H1 (cell line): Measurements from ENCODE around the gene KRTAP10-3. TPM values are rescaled to one million over a fixed set of nuclear protein-coding genes. Genes with fewer than 3 reads are reported as not detected.

Experiments
- CTCF ChIA-PET: fragments of 300-600 bp; sonication (Branson Sonifier 250); formaldehyde crosslinking; loops from one replicate; lab custom pipeline; 2021; ENCODE audit not compliant: partially characterized antibody; lab: Charles Lee
- POLR2A ChIA-PET: fragments of 300-600 bp; sonication (Branson Sonifier 250); formaldehyde crosslinking; loops from one replicate; lab custom pipeline; 2021; ENCODE audit warnings: inconsistent platforms; ENCODE audit not compliant: partially characterized antibody; lab: Charles Lee
- DNase-seq, 2 experiments: peaks; one replicate each; pipeline versions ENCODE4 v3.0.0 to v3.0.0-alpha.2; 2010 to 2022; ENCODE audit warnings: low spot score in 2 of 2, low read depth in 1 of 2, mixed read lengths in 1 of 2
- FAIRE-seq: peaks from 2 replicates; lab custom pipeline; 2011; peaks lifted over from hg19 to GRCh38; lab: Jason Lieb, UNC
- H2AFZ ChIP-seq: 2 replicates; pipeline ENCODE4 v1.8.1; 2012; ENCODE audit warnings: low read length, inconsistent platforms
- H2AK5ac ChIP-seq: 2 replicates; pipeline ENCODE4 v1.6.1; 2013; ENCODE audit warnings: low read depth, low read length
- H2BK120ac ChIP-seq: replicated peaks from 2 replicates; pipeline ENCODE3; 2013; ENCODE audit warnings: low read depth, low read length, inconsistent platforms
- H2BK12ac ChIP-seq: 2 replicates; pipeline ENCODE4 v1.6.1; 2013; ENCODE audit warnings: low read depth, low read length
- H2BK15ac ChIP-seq: 2 replicates; pipeline ENCODE4 v1.6.1; 2013; ENCODE audit warnings: low read length
- H2BK20ac ChIP-seq: 2 replicates; pipeline ENCODE4 v1.6.1; 2013; ENCODE audit warnings: low read length
- H2BK5ac ChIP-seq: 2 replicates; pipeline ENCODE4 v1.6.1; 2013; ENCODE audit warnings: low read depth, low read length
- H3K14ac ChIP-seq: 2 replicates; pipeline ENCODE4 v1.6.1; 2013; ENCODE audit warnings: inconsistent platforms; ENCODE audit not compliant: insufficient read length
- H3K18ac ChIP-seq: 2 replicates; pipeline ENCODE4 v1.6.1; 2013; ENCODE audit warnings: low read length; ENCODE audit errors: extremely low read depth
- H3K23ac ChIP-seq: 2 replicates; pipeline ENCODE4 v1.6.1; 2013; ENCODE audit warnings: inconsistent platforms; ENCODE audit not compliant: insufficient read length
- H3K23me2 ChIP-seq: 2 replicates; pipeline ENCODE4 v1.6.1; 2013; ENCODE audit warnings: low read depth, low read length
- H3K27ac ChIP-seq: 2 replicates; pipeline ENCODE4 v1.6.1; 2011; ENCODE audit warnings: low read depth, low read length, inconsistent platforms
- H3K27me3 ChIP-seq, 4 experiments: replicated peaks in 1 of 4; 1 replicate in 1 of 4; 2 replicates in 3 of 4; pipeline versions ENCODE4 v1.6.1 to v1.8.1; 2011 to 2013; ENCODE audit warnings: low read length in 3 of 4, mild to moderate bottlenecking in 3 of 4, inconsistent platforms in 2 of 4, mixed read lengths in 2 of 4, moderate library complexity in 1 of 4; ENCODE audit not compliant: control insufficient read depth in 3 of 4, insufficient read depth in 3 of 4; ENCODE audit errors: extremely low read depth in 1 of 4
- H3K36me3 ChIP-seq, 4 experiments: 2 replicates each; pipeline versions ENCODE4 v1.6.1 to v1.8.1; 2011 to 2013; ENCODE audit warnings: mild to moderate bottlenecking in 4 of 4, low read length in 3 of 4, moderate library complexity in 2 of 4, control low read depth in 1 of 4, inconsistent platforms in 1 of 4; ENCODE audit not compliant: insufficient read depth in 4 of 4, control insufficient read depth in 2 of 4
- H3K4ac ChIP-seq: replicated peaks from 2 replicates; pipeline ENCODE3; 2013; ENCODE audit warnings: low read length, low read depth, mixed read lengths, inconsistent platforms; ENCODE audit not compliant: insufficient read length
- H3K4me1 ChIP-seq, 4 experiments: replicated peaks in 1 of 4; 1 replicate in 1 of 4; 2 replicates in 3 of 4; pipeline versions ENCODE4 v1.6.1 to v1.8.1; 2011 to 2013; ENCODE audit warnings: low read length in 3 of 4, inconsistent platforms in 2 of 4, mixed read lengths in 1 of 4; ENCODE audit not compliant: insufficient read depth in 4 of 4, control insufficient read depth in 3 of 4
- H3K4me2 ChIP-seq, 2 experiments: 2 replicates each; pipeline versions ENCODE4 v1.6.1 to v1.8.1; 2011 to 2013; ENCODE audit warnings: low read depth in 2 of 2, low read length in 2 of 2, control low read depth in 1 of 2, inconsistent platforms in 1 of 2, mild to moderate bottlenecking in 1 of 2; ENCODE audit not compliant: insufficient read depth in 1 of 2
- H3K4me3 ChIP-seq, 4 experiments: fragments of 200-600, 300-600 bp in 1 of 4; sonication (generic), shearing (Covaris generic), sonication (Bioruptor Twin) in 1 of 4; 2 replicates each; pipeline versions ENCODE4 v1.5.1 to v1.8.1; 2011 to 2016; ENCODE audit warnings: low read length in 4 of 4, low read depth in 3 of 4, control low read depth in 2 of 4, inconsistent platforms in 2 of 4, mild to moderate bottlenecking in 2 of 4, mixed read lengths in 1 of 4, moderate library complexity in 1 of 4; ENCODE audit not compliant: insufficient read depth in 2 of 4; ENCODE audit errors: extremely low read depth in 1 of 4
- H3K56ac ChIP-seq: replicated peaks from 2 replicates; pipeline ENCODE3; 2013; ENCODE audit warnings: low read depth, mild to moderate bottlenecking, mixed read lengths, low read length, inconsistent platforms; ENCODE audit not compliant: insufficient read length
- H3K79me1 ChIP-seq: 2 replicates; pipeline ENCODE4 v1.6.1; 2013; ENCODE audit warnings: low read depth, low read length, control low read depth
- H3K79me2 ChIP-seq, 2 experiments: 2 replicates each; pipeline versions ENCODE4 v1.6.1 to v1.8.1; 2012 to 2013; ENCODE audit warnings: low read length in 2 of 2, mild to moderate bottlenecking in 2 of 2, inconsistent platforms in 1 of 2; ENCODE audit not compliant: insufficient read depth in 2 of 2, control insufficient read depth in 1 of 2
- H3K9ac ChIP-seq, 4 experiments: replicated peaks in 1 of 4; 1 replicate in 1 of 4; 2 replicates in 3 of 4; pipeline versions ENCODE4 v1.6.1 to v1.8.1; 2011 to 2013; ENCODE audit warnings: low read depth in 3 of 4, low read length in 3 of 4, control low read depth in 2 of 4, mild to moderate bottlenecking in 2 of 4, moderate library complexity in 2 of 4, inconsistent platforms in 1 of 4; ENCODE audit errors: extremely low read depth in 1 of 4
- H3K9me3 ChIP-seq, 2 experiments: 2 replicates each; pipeline versions ENCODE4 v1.6.1 to v1.8.1; 2012 to 2013; ENCODE audit warnings: mild to moderate bottlenecking in 2 of 2, moderate library complexity in 2 of 2, control low read depth in 1 of 2, inconsistent platforms in 1 of 2, low read depth in 1 of 2, low read length in 1 of 2, mixed read lengths in 1 of 2; ENCODE audit not compliant: insufficient read depth in 2 of 2
- H4K20me1 ChIP-seq, 2 experiments: replicated peaks in 1 of 2; 2 replicates each; pipeline versions ENCODE3 to v1.8.1; 2011 to 2013; ENCODE audit warnings: inconsistent platforms in 2 of 2, low read length in 2 of 2, mild to moderate bottlenecking in 1 of 2; ENCODE audit not compliant: insufficient read depth in 2 of 2, control insufficient read depth in 1 of 2
- H4K5ac ChIP-seq: 2 replicates; pipeline ENCODE4 v1.6.1; 2013; ENCODE audit warnings: low read length, low read depth, mixed read lengths, inconsistent platforms; ENCODE audit not compliant: insufficient read length
- H4K8ac ChIP-seq: 2 replicates; pipeline ENCODE4 v1.8.0; 2013; ENCODE audit warnings: mild to moderate bottlenecking, moderate library complexity, low read length, inconsistent platforms; ENCODE audit not compliant: insufficient read depth; ENCODE audit errors: extremely low read depth
- H4K91ac ChIP-seq: replicated peaks from 2 replicates; pipeline ENCODE3; 2013; ENCODE audit warnings: low read length, mixed read lengths, inconsistent platforms; ENCODE audit not compliant: insufficient read length
- CBX5 ChIP-seq: fragments of 300-800, 300-1000 bp; sonication (generic); IDR thresholded peaks from 2 replicates; pipeline ENCODE4 v1.7.1; 2016; ENCODE audit warnings: antibody characterized with exemption, low read length, low read depth
- CBX8 ChIP-seq: fragments of 300-800, 300-1000 bp; sonication (generic); IDR thresholded peaks from 2 replicates; pipeline ENCODE4 v1.7.1; 2016; ENCODE audit warnings: low read depth, low read length, borderline replicate concordance
- CEBPB ChIP-seq: IDR thresholded peaks from 2 replicates; pipeline ENCODE4 v1.6.1; 2012; ENCODE audit warnings: low read depth, low read length
- CHD1 ChIP-seq: IDR thresholded peaks from 2 replicates; pipeline ENCODE4 v1.6.1; 2012; ENCODE audit warnings: low read depth, low read length, improper control_type of control experiment
- CREB1 ChIP-seq: IDR thresholded peaks from 2 replicates; pipeline ENCODE4 v1.6.1; 2012; ENCODE audit warnings: inconsistent platforms
- EZH2 ChIP-seq: fragments of 200-600 bp; sonication (generic); IDR thresholded peaks from 2 replicates; pipeline ENCODE4 v1.7.1; 2012; ENCODE audit warnings: low read depth, mild to moderate bottlenecking, moderate library complexity, low read length, inconsistent platforms; ENCODE audit not compliant: severe bottlenecking
- FOSL1 ChIP-seq: IDR thresholded peaks from 2 replicates; pipeline ENCODE4 v1.6.1; 2011; ENCODE audit warnings: mild to moderate bottlenecking, low read depth, low read length, moderate library complexity; ENCODE audit not compliant: insufficient read depth
- GTF2F1 ChIP-seq: IDR thresholded peaks from 2 replicates; pipeline ENCODE4 v1.6.1; 2012; ENCODE audit warnings: low read depth, low read length, improper control_type of control experiment, borderline replicate concordance
- JUND ChIP-seq: IDR thresholded peaks from 2 replicates; pipeline ENCODE4 v1.6.1; 2011; ENCODE audit warnings: mild to moderate bottlenecking, improper control_type of control experiment, low read length
- KDM4A ChIP-seq: IDR thresholded peaks from one replicate; pipeline ENCODE4 v1.7.1; 2012; ENCODE audit warnings: low read depth, mild to moderate bottlenecking, moderate library complexity, low read length, inconsistent platforms; ENCODE audit not compliant: severe bottlenecking
- PHF8 ChIP-seq: fragments of 200-600 bp; sonication (generic); conservative IDR thresholded peaks from 2 replicates; pipeline ENCODE4 v1.7.1; 2012; ENCODE audit warnings: low read depth, mild to moderate bottlenecking, inconsistent platforms, low read length, moderate library complexity
- POLR2A ChIP-seq, 2 experiments: IDR thresholded peaks; 1 replicate in 1 of 2; 2 replicates in 1 of 2; pipeline ENCODE4 v1.6.1; 2011; ENCODE audit warnings: low read depth in 2 of 2, low read length in 2 of 2, mild to moderate bottlenecking in 2 of 2; ENCODE audit errors: control extremely low read depth in 1 of 2
- POLR2AphosphoS5 ChIP-seq: IDR thresholded peaks from 2 replicates; pipeline ENCODE4 v1.6.1; 2011; ENCODE audit warnings: low read depth, low read length
- RXRA ChIP-seq: IDR thresholded peaks from 2 replicates; pipeline ENCODE4 v1.6.1; 2011; ENCODE audit warnings: low read depth, mild to moderate bottlenecking, low read length, moderate library complexity; ENCODE audit not compliant: insufficient read depth
- TAF1 ChIP-seq: IDR thresholded peaks from 2 replicates; pipeline ENCODE4 v1.6.1; 2011; ENCODE audit warnings: mild to moderate bottlenecking, low read depth, low read length
- WGBS, 2 experiments: shearing (Covaris generic) in 1 of 2; methylation state at CpG; one replicate each; pipeline versions ENCODE4 v1.1.6 to v1.1.7; 2013 to 2015; ENCODE audit warnings: low lambda C conversion rate in 2 of 2, mixed read lengths in 2 of 2, inconsistent platforms in 1 of 2, low coverage in 1 of 2, missing lambda C conversion rate in 1 of 2; ENCODE audit not compliant: insufficient replicate concordance in 2 of 2, insufficient coverage in 1 of 2, insufficient read length in 1 of 2; ENCODE audit errors: extremely low coverage in 1 of 2, missing lambda C conversion rate in 1 of 2; 5-methylcytosine and 5-hydroxymethylcytosine counted together
- polyA plus RNA-seq, 7 experiments: library from polyadenylated mRNA; depleted of rRNA in 3 of 7; stranded (reverse) in 5 of 7; unstranded in 2 of 7; fragments of >200 nt in 5 of 7; fragments of 200-250 nt in 2 of 7; gene quantifications; 1 replicate in 5 of 7; 2 replicates in 1 of 7; 4 replicates in 1 of 7; pipeline versions ENCODE4 v1.2.1 to v1.2.3, GENCODE V29; 2011 to 2013; ENCODE audit warnings: missing spikeins in 2 of 7, mixed read lengths in 2 of 7
- total RNA-seq: library from RNA; stranded (reverse); fragmentation: NEBNext Ultra II Directional; extraction: Animal tissue kit (Norgen Biotek cat#: 25700); gene quantifications from 2 replicates; pipeline ENCODE4 v1.2.1, GENCODE V29; 2021

The KRTAP10-3 gene
- total and polyA plus RNA-seq, 2 of the 8 experiments (the other 6 are each of a cell fraction or from before 2014, with no cell fraction given) = not detected

DNA sequence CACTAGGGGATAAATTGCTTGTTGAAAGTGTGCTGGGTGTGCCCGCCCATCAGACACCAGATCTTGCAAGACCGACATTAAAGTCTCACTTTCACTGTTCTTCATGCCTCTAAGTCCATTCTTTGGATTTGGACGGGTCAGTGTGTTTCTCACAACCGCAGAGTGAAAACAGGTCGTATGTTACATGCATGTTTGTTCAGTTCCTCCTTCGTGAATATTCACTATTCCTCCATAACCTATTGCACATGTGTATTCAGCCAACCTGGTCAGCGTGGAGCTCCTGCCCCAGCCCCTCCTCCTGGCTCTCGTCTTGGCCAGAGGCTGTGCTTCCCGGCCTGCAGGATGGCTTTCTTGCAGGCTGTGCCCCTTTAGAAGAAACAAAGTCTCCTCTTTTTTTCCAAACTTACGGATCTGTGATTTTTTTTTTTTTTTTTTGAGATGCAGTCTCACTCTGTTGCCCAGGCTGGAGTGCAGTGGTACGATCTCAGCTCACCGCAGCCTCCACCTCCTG is 35.9 kb upstream of the KRTAP10-3 start:
- DNase-seq (peak in 1 of 2 experiments; percentile 38), FAIRE-seq (no peak)
- Histone ChIP-seq H3K23me2 (0 out of 2 replicates have a peak, but pooled peaks cover 4% of the 10 kb centered on the region), H3K79me1 (no peaks in the 10 kb centered on the region), H3K4me3 (no peak overlapping the region), H4K91ac (peak overlapping the region; percentile 4), H2BK120ac (no peak overlapping the region), H3K56ac (no peak overlapping the region), H2BK15ac (no peak overlapping the region), H2AK5ac (no peak overlapping the region), H3K18ac (no peak overlapping the region), H3K4ac (no peak overlapping the region), H4K5ac (no peak overlapping the region), H2BK20ac (peak overlapping the region; percentile 4; the same call in 1 of the 2 replicates), H3K9me3 (no peaks in the 10 kb centered on the region), H4K20me1 (no peaks in the 10 kb centered on the region), H2BK12ac (no peak overlapping the region; the same call in 1 of the 2 replicates), H3K23ac (no peak overlapping the region), H3K4me2 (no peak overlapping the region), H3K27me3 (no peaks in the 10 kb centered on the region), H3K14ac (no peak overlapping the region), H2BK5ac (peak overlapping the region; percentile 46; the same call in 1 of the 2 replicates), H3K27ac (no peak overlapping the region), H3K4me1 (peaks cover 2 to 20% (median 9%) of the 10 kb centered on the region in 4 experiments), H4K8ac (no peak overlapping the region), H2AFZ (no peak overlapping the region), H3K9ac (no peak overlapping the region), H3K36me3 (no peaks in the 10 kb centered on the region), H3K79me2 (no peaks in the 10 kb centered on the region)
- 93% methylated on average over 11 of the region's 12 CpGs; no CpG with 5 or more reads in 1 of the 2 experiments for WGBS, 2 experiments
- CTCF ChIA-PET = interaction anchor here (0.7 to 1.4 kb wide), 3 partner anchors 101 to 199 kb away, joined by 3 to 5 read pairs (median 3); no protein-coding TSS in a partner anchor
- TF ChIP-seq CREB1 (no peak), TAF1 (no peak), RXRA (no peak), POLR2AphosphoS5 (no peak), FOSL1 (no peak), CHD1 (no peak), GTF2F1 (no peak), CBX8 (no peak), EZH2 (no peak), KDM4A (no peak), CEBPB (no peak), CBX5 (no peak), PHF8 (no peak), POLR2A (IDR thresholded peaks at IDR 0.05; ENCODE audit: control extremely low read depth in 1 of 2, low read depth in 2 of 2, low read length in 2 of 2) (no peak), JUND (no peak)
- POLR2A ChIA-PET = no interaction called here
